HG03139 (cell line): Measurements from ENCODE around the gene UBE2D4.
"Not testable (repeated sequence)": the region's sequence is repeated elsewhere in the genome, so short reads cannot be mapped to it uniquely, and the experiment has no call there.

Source experiments
- ATAC-seq: cut with Tn5 transposase; IDR thresholded peaks from one replicate; pipeline ENCODE4 v1.9.1; 2021; ENCODE audit not compliant: unreplicated experiment

The UBE2D4 gene

DNA sequence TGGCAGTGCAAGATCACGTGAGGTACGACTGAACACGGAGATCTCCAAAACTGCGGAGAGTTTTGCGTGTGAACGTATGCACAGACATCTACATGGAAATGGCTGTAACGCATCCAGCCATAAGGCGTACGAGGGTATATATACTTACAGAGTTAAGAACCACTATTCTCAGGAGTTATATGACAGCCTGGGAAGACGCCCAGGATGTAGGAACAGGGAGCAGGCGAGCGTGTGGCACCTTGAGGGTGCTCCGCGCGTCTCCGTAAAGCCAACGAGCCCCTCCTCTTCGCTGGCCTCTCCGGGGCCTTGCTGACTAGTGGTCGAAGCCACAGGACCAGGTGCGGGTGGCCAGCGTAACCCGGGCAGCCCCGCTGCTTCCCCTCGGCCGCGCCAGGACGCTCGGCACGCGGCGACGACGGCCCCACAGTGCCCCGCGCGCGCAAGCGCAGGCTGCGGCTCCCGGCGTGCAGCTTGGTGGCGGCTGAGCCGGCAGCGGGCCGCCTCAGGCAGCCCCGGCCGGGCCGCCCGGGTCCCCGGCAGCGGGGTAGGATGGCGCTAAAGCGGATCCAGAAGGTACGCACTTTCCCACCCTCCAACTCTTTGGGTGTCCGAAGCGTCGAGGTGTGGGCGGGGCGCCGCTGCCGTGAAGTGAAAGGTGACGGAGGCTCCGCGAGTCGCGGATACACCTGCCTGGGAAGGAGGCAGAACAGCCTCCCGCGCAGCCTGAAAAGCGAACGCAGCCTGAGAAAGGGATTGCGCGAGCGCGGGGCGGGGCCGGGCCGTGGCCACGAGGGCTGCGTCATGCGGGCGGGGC, at the start of gene UBE2D4:
Gene UBE2D4 (plus strand): TSS at position 453 of the 814 bp plus-strand sequence. CDS start 97 bp downstream, at position 550.
- peak; percentile 80 for ATAC-seq

- ATAC-seq: no peak
These were observed 49.1 kb upstream of the UBE2D4 start for GRCh38 chr7:43876976-43877745.

GRCh38 chr7:43877968-43878864, 48.0 kb upstream of the UBE2D4 start:
- ATAC-seq: no peak

DNA sequence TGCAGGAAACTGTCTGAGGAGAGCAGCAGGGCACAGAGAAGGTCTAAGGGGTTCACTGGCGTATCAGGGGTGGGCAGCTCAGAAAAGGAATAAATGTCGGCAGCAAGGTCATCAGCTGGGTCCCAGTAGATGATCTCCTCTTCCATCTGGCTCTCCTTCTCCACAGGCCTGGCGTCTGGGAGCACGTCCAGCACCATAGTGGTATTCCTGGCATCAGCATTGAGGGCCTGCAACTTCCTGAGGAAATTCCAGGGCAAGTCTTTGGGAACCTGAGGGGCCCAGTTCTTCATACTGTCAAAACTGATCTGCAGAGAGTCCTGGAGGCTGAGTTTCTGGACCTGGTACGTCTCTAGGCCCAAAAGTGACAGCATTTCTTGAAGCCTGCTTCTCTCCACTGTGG, 47.4 kb upstream of the UBE2D4 start:
- ATAC-seq: no peak

GRCh38 chr7:43879477-43879876, 46.8 kb upstream of the UBE2D4 start:
- no peak for ATAC-seq

GRCh38 chr7:43880596-43880995, 45.6 kb upstream of the UBE2D4 start:
- ATAC-seq: no peak

GRCh38 chr7:43884209-43884608, 42.0 kb upstream of the UBE2D4 start:
- no peak for ATAC-seq

GRCh38 chr7:43884617-43885016, 41.6 kb upstream of the UBE2D4 start:
- ATAC-seq: no peak

DNA sequence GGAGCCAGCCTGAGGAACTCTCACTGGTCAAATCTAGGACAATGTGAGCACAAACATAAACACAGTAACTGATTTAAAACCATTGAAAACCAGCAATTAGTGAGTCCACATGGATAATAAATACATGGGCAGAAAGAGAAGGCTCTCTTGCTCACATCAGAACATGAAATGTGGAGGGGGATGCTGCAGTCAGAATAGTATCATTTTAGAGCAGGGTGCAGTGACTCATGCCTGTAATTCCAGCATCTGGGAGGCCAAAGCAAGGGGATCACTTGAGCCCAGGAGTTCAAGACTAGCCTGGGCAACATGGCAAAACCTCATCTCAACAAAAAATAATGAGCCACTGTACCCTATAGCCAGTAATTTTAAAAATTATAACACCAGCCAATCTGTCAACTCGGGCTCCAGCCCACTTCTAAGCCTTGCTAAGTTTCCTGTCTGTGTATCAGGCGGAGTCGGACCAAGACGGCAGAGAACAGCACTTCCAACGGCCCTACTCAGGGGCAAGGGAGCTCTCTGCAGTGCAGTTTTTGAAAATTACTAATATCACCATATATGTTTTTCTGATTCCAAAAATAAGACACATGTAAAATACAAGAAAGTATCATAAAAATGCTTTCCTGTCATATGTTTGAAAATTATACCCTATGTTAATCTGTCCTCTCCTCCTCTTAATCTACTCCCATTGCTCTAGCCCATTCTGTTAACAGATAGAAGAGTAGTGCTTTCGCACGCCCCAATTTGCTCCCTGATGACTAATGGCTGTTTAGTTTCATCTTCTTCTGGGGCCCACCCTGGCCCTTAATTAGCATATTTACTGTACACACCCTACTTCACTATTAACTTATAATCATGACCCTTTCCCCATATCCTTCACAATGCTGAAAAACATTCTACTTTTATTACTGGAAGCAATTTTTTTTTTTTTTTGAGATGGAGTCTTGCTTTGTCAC, 37.0 kb upstream of the UBE2D4 start:
- no peak for ATAC-seq

GRCh38 chr7:43890468-43890867, 35.8 kb upstream of the UBE2D4 start:
- no peak for ATAC-seq

DNA sequence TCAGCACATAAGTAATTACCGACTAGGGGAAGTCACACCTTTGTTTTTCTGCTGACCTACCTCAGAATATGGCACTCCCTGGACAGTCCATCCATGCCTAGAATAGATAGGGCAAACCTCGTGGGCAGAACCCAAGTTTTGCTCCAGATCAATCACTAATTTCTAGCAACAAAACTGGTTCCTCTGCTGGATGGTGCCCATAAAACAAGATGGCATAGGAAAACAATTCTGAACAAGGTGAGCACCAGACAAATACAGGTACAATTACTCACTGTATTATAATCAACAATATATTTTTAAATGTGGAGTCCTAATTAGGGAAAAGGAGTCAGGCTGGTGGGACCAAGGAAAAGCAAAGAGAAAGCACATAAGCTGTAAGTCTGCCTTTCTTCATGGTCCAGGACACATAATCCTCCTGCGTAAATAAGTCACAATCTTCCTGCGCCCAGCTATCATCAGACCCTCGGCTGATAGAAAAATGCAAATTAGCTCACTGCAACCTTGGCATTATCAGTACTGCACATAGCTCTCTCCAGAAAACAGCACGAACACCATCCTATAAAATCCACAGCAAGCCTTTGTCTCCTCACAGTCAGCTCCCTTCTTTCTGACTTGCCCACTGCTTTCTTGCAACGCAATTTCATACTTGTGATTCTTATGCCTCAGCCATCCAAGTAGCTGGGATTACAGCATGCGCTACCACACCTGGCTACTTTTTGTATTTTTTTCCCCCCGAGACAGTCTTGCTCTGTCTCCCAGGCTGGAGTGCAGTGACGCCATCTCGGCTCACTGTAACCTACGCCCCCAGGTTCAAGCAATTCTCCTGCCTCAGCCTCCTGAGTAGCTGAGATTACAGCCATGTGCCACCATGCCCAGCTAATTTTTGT, 34.9 kb upstream of the UBE2D4 start:
- no peak for ATAC-seq

GRCh38 chr7:43895847-43896415, 30.3 kb upstream of the UBE2D4 start:
- no peak for ATAC-seq

DNA sequence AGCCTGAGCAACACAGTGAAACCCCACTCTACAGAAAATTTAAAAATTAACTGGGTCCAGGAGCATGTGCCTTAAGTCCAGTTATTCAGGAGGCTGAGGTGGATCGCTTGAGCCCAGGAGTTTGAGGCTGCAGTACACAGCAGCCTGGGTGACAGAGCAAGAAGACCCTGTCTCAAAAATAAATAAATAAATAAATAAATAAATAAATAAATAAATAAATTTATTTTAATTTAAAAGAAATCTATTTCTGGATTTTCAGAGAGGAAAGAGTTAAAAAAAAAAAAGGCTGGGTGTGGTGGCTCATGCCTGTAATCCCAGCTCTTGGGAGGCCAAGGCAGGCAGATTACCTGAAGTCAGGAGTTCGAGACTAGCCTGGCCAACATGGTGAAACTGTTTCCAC, 27.7 kb upstream of the UBE2D4 start:
- ATAC-seq: not testable (repeated sequence)

DNA sequence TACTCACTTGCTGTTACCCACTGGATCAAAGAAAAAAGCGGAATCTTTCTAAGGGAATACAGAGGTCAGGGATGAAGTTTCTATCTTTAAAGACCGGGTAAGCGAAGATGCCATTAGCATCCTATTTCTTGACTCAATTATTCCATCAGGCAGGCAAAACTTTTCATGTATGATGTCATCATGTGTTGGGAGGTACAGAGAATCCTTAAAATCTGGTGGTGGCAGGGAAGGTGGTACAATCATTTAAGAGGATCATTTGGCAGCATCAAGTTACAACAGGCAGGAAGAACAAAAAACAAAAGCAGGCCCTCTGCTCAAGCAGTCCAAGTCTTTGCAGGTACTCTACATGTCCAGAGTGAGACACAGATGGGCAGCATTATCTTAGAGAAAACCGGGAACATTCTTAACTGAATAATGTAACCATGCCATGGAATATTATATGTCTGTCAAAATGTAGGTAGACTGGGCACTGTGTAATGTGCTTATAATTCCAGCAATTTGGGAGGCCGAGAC, 23.6 kb upstream of the UBE2D4 start:
- no peak for ATAC-seq

DNA sequence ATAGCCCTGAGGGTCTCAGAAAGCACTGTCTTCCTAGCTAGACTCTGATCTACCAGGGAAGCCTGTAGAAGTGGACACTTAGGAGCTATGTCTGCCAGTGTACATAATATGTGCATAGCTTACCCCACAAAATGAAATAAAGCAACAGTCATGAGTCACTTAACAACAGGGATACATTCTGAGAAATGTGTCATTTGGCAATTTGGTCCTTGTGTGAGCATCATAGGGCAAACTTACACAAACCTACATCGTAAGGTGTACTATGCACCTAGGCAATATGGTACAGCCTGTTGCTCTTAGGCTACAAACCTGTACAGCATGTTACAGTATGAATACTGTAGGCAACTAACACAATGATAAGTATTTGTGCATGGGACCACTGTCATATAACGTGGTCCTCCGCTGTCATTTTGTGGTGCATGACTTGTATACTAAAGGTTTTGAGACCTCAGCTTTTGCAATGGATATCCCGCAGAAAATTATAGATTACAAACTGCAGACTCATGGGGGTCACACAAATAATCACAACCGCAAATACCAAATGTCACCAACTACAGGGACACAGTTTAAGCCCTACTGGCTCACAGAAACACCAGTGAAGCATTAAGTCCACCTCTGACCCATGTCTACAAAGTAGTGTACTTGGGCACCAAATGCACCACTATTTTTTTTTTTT, 21.6 kb upstream of the UBE2D4 start:
- no peak for ATAC-seq

GRCh38 chr7:43905209-43905946, 20.9 kb upstream of the UBE2D4 start:
- ATAC-seq: no peak

- peak; percentile 38 for ATAC-seq
These were observed 20.3 kb upstream of the UBE2D4 start for GRCh38 chr7:43905956-43906330.
